ENCODE measurements around the gene PPM1H.
A peak's percentile ranks its signal among the peaks of the same experiment; 100 is the strongest.

Gene PPM1H

GRCh38 chr12:62787023-62787422 lies 147.9 kb downstream of the PPM1H start:
- DNase-seq (ENCODE audit: low read depth) = peak; percentile 37
- H3K4me3 ChIP-seq (ENCODE audit: low read depth, low read length) = no peak overlapping the region
- no peak for TF ChIP-seq CTCF (IDR thresholded peaks at IDR 0.05; ENCODE audit: low read depth, low read length)
- TF ChIP-seq MYC (IDR thresholded peaks at IDR 0.05; ENCODE audit: low read depth, low read length) = no peak
- no peak for TF ChIP-seq POLR2A (IDR thresholded peaks at IDR 0.05; ENCODE audit: extremely low read depth, insufficient read length)
- TF ChIP-seq, protein P1, sequence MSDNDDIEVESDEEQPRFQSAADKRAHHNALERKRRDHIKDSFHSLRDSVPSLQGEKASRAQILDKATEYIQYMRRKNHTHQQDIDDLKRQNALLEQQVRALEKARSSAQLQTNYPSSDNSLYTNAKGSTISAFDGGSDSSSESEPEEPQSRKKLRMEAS (IDR thresholded peaks at IDR 0.05; ENCODE audit: low read depth, low read length) = no peak

DNA sequence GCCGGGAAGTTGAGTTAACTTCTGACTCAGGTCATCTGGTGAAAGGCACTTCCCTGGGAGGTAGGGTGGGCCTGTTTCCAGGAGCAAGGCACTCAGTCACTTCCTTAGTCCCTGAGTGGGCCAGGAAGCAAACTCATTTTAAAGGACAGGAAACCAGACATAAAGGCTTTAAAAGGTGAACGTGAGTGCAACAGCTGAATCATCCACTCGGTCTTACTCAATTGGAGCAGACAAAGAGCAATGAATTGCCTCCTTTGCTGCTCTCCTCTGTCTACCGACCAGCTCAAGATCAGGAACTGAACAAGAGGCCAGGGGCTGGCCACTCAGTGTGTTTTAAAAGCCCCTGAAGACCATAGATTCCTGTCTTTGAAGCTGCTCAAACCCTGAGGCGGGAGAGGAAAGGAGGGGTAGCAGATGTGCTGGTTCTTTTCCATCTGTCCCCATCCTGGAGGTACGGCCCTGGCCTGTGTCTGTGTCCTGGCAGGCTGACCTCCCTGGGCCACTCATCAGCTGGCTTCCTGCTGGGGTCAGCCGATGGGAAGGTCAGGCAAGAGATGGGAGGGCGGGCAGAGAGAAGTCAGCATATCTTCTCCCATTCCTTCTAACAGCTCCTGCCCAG lies 148.9 kb downstream of the PPM1H start:
- DNase-seq (ENCODE audit: low read depth) = peak; percentile 92
- TF ChIP-seq POLR2A (IDR thresholded peaks at IDR 0.05; ENCODE audit: extremely low read depth, insufficient read length) (no peak), MYC (IDR thresholded peaks at IDR 0.05; ENCODE audit: low read depth, low read length) (peak; percentile 23; the same call in 1 of the 2 replicates), CTCF (IDR thresholded peaks at IDR 0.05; ENCODE audit: low read depth, low read length) (no peak)
- TF ChIP-seq, protein P1 (IDR thresholded peaks at IDR 0.05; ENCODE audit: low read depth, low read length) = 0 out of 2 replicates have a peak, but pooled peaks have one; percentile 36
- no peak overlapping the region for H3K4me3 ChIP-seq (ENCODE audit: low read depth, low read length)

GRCh38 chr12:62784576-62784975 lies 150.4 kb downstream of the PPM1H start:
- no peak for DNase-seq (ENCODE audit: low read depth)
- H3K4me3 ChIP-seq (ENCODE audit: low read depth, low read length) = no peak overlapping the region
- TF ChIP-seq POLR2A (IDR thresholded peaks at IDR 0.05; ENCODE audit: extremely low read depth, insufficient read length) (no peak), CTCF (IDR thresholded peaks at IDR 0.05; ENCODE audit: low read depth, low read length) (no peak), MYC (IDR thresholded peaks at IDR 0.05; ENCODE audit: low read depth, low read length) (no peak)
- TF ChIP-seq, protein P1 (IDR thresholded peaks at IDR 0.05; ENCODE audit: low read depth, low read length) = no peak

DNA sequence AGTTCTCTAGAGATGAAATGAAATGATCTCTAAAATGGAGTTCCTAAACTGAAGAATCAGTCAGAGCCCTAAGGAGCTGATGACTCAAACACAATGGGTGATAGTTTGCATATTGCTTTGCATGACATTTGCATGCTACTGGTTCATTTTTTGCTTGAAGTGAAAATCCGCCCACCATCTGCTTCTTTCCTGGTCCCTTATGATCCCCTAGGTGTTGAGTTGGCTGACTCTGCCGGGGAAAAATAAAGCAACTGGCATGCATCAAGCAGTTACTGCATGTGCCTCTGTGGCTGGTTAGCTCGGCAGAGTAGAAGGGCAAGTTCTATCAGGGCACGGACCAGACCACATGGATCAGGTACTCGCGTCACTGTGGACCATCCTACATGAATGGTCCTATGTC lies 151.1 kb downstream of the PPM1H start:
- DNase-seq (ENCODE audit: low read depth) = no peak
- TF ChIP-seq POLR2A (IDR thresholded peaks at IDR 0.05; ENCODE audit: extremely low read depth, insufficient read length) (no peak), MYC (IDR thresholded peaks at IDR 0.05; ENCODE audit: low read depth, low read length) (no peak)
- TF ChIP-seq, protein P1 (IDR thresholded peaks at IDR 0.05; ENCODE audit: low read depth, low read length) = no peak
- H3K4me3 ChIP-seq (ENCODE audit: low read depth, low read length) = no peak overlapping the region

GRCh38 chr12:62781136-62781880 lies 153.6 kb downstream of the PPM1H start:
- no peak for DNase-seq (ENCODE audit: low read depth)
- H3K4me3 ChIP-seq (ENCODE audit: low read depth, low read length) = no peak overlapping the region
- no peak for TF ChIP-seq POLR2A (IDR thresholded peaks at IDR 0.05; ENCODE audit: extremely low read depth, insufficient read length)
- no peak for TF ChIP-seq CTCF (IDR thresholded peaks at IDR 0.05; ENCODE audit: low read depth, low read length)

- TF ChIP-seq POLR2A (IDR thresholded peaks at IDR 0.05; ENCODE audit: extremely low read depth, insufficient read length) (no peak), CTCF (IDR thresholded peaks at IDR 0.05; ENCODE audit: low read depth, low read length) (no peak), MYC (IDR thresholded peaks at IDR 0.05; ENCODE audit: low read depth, low read length) (no peak)
- TF ChIP-seq, protein P1 (IDR thresholded peaks at IDR 0.05; ENCODE audit: low read depth, low read length) = no peak
- H3K4me3 ChIP-seq (ENCODE audit: low read depth, low read length) = no peak overlapping the region
- DNase-seq (ENCODE audit: low read depth) = no peak
These were observed 155.5 kb downstream of the PPM1H start for GRCh38 chr12:62779488-62779887.
